ENCODE results near the gene LRRC2. TPM values are rescaled to one million over a fixed set of nuclear protein-coding genes. Genes with fewer than 3 reads are reported as not detected.

Gene LRRC2, protein sequence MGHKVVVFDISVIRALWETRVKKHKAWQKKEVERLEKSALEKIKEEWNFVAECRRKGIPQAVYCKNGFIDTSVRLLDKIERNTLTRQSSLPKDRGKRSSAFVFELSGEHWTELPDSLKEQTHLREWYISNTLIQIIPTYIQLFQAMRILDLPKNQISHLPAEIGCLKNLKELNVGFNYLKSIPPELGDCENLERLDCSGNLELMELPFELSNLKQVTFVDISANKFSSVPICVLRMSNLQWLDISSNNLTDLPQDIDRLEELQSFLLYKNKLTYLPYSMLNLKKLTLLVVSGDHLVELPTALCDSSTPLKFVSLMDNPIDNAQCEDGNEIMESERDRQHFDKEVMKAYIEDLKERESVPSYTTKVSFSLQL
- total RNA-seq, result 1.4 and 6.6 TPM in 2 replicates

DNA sequence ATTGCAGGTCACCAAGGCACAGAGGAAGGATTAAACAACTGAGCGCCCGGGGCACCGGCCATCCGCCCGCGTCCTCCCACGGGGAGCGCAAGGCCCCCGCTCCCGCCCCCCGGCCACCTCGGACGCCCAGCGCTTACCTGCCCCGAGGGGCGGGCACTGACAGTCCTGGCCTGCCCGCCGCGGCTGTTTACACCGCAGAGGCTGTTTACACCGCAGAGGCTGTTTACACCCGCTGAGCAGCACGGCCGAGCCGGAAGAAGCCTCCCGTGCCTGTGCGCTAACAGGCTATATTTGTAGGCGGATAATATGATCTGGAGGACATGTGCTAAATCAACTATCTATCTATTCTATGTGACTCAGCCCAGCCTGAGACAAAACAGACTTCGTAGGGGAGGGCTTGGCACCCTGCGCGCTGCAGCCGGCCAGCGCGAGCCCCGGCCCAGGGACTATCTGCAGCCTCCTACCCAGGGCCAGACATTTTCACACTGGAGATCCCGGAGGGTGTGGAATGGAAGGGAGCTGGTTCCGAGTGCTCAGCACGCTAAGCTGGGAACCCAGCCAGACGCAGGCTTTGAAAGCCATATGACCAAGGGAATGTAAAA lies at the start of gene LRRC2:
LRRC2 (minus strand) TSS at position 263 of the 602 bp plus-strand sequence. CDS start 14,711 bp downstream, outside the sequence.

DNA sequence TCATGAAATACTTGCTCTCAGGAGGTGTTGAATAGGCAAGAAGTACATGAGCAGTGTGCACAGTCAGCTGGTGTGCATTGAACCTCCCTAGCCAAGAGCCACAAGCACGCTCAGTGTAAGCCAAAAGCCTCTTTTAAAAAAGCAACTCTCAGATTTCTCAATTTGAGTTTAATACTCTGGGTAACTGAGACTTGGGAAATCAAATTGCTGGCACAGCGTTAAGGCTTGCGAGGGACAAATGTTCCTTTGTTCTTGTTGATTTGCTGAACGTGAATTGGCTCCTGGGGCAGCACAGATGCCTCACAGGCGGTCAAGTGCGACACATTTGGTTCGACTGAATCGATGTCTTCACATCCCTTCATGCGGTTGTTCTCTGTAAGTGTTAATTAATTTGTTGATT lies 46.2 kb upstream of the LRRC2 start, which contains the start of gene FAM240A:
FAM240A (plus strand) TSS at position 202 of the 400 bp plus-strand sequence; CDS start at position 361, 159 bp downstream.

DNA sequence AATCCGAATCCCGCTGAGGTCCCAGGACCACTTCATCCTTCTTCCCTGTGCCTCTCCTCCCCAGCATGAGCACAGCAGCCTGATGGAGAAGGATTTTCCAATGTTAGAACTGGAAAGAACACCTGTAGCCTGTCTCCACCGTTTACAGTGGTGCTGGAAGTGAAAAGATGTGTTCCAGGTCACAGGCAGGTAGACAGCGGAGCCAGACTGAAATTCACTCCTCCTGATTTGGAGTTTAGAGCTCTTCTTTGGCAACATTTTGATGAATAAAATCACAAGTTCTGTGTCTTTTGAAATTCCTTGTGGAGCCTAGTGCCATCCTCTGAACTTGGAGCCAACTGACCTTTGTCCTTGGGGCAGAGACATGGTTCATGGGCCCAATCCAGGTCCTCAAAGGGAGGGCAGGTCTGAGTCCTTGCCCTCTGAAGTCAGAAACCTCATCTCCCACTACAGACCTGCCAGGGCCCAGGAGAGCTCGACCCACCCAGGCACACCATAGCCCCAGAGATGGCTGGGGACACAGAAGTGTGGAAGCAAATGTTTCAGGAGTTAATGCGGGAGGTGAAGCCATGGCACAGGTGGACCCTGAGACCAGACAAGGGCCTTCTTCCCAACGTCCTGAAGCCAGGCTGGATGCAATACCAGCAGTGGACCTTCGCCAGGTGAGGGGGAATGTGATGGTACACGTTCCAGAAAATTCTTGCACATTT lies 68.4 kb downstream of the LRRC2 start, which contains the start of gene RTP3:
RTP3 (plus strand) TSS at position 421 of the 710 bp plus-strand sequence; CDS start at position 508, 87 bp downstream.

Other genes with a start within 250 kb of the LRRC2 start
- not detected in 2 replicates for gene CCR2, start 212.2 kb downstream of the LRRC2 start, total RNA-seq
- not detected in 2 replicates for gene CCR5, start 195.4 kb downstream of the LRRC2 start, total RNA-seq
- 0.57 TPM in 1 of 2 replicates, not detected in the other for gene CCRL2, start 159.0 kb downstream of the LRRC2 start, total RNA-seq
- 0.14 TPM in 1 of 2 replicates, not detected in the other for gene LTF, start 101.4 kb downstream of the LRRC2 start, total RNA-seq
- not detected in 2 replicates for gene RTP3, start 68.3 kb downstream of the LRRC2 start, total RNA-seq
- not detected in 2 replicates for gene FAM240A, start 46.2 kb upstream of the LRRC2 start, total RNA-seq
- gene ALS2CL, start 127.4 kb upstream of the LRRC2 start, total RNA-seq, result 0.88 and 1.3 TPM in 2 replicates
- 0.22 TPM in 1 of 2 replicates, not detected in the other for gene TMIE, start 135.1 kb upstream of the LRRC2 start, total RNA-seq
- not detected in 2 replicates for gene PRSS50, start 151.6 kb upstream of the LRRC2 start, total RNA-seq

Data from placental pericyte (primary cell).